ENCODE results near the gene PRR22.

GRCh38 chr19:5782945-5783919 is 1.3 kb downstream of the PRR22 start:
- TF ChIP-seq, protein P1, sequence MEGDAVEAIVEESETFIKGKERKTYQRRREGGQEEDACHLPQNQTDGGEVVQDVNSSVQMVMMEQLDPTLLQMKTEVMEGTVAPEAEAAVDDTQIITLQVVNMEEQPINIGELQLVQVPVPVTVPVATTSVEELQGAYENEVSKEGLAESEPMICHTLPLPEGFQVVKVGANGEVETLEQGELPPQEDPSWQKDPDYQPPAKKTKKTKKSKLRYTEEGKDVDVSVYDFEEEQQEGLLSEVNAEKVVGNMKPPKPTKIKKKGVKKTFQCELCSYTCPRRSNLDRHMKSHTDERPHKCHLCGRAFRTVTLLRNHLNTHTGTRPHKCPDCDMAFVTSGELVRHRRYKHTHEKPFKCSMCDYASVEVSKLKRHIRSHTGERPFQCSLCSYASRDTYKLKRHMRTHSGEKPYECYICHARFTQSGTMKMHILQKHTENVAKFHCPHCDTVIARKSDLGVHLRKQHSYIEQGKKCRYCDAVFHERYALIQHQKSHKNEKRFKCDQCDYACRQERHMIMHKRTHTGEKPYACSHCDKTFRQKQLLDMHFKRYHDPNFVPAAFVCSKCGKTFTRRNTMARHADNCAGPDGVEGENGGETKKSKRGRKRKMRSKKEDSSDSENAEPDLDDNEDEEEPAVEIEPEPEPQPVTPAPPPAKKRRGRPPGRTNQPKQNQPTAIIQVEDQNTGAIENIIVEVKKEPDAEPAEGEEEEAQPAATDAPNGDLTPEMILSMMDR (conservative IDR thresholded peaks at IDR 0.05; ENCODE audit: low read length), result no peak
- TF ChIP-seq EZH2phosphoT487 (IDR thresholded peaks at IDR 0.05; ENCODE audit: borderline replicate concordance, low read depth, low read length), result no peak
